DOHH2 (cell line): Measurements from ENCODE around the gene SBNO2.

Source experiments
- CTCF ChIP-seq: fragments of 200-600 bp; sonication (generic); IDR thresholded peaks from one replicate; pipeline ENCODE4 v1.5.1; 2014; ENCODE audit warnings: antibody characterized with exemption, mild to moderate bottlenecking, low read depth, low read length; ENCODE audit not compliant: poor library complexity, severe bottlenecking
- EZH2phosphoT487 ChIP-seq: fragments of 200-600 bp; sonication (generic); IDR thresholded peaks from 2 replicates; pipeline ENCODE4 v1.6.1; 2017; ENCODE audit warnings: borderline replicate concordance, mild to moderate bottlenecking, antibody characterized with exemption, low read length, moderate library complexity, mixed read lengths

- TF ChIP-seq CTCF (no peak), EZH2phosphoT487 (no peak)
Measured at GRCh38 chr19:1131718-1132551, 42.1 kb downstream of the SBNO2 start.
